Measurements from ENCODE around the gene TARS3.

The TARS3 gene

DNA sequence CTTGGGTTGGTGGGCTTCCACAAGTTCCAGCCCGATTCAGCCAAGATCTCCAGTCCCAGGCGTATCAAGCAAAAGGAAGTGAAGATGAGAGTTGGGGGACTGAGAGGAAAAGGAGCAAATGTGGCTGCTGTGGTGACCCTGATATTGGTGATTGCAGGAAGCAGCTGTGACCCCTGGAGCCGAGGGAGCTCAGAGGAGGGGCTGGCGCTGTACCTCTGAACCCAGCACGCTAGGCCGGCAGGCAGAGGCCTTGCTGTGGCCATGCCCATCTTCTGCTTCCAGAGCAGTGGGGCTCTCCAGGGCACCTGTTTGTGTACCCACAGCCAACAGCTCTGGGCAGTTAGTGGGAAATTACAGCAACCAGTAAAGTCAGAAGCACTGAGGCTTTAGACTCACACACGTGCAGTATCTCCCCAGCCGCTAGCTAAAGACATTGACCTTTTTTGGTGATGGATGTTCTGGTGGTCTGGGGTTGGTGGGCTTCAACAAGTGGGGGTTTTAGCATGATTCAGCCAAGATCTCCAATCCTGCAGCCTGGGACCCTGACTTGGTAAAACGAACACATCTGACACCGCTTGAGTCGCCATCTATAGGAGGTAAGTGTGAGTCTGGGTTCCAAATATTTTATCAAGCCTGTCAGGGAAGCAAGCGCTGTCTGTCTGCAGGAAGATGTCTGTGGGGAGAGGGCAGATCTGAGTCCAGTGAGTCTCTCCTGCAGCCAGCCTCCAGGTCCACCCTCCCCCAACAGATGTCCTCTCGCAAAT is 105.2 kb downstream of the TARS3 start:
- DNase-seq (ENCODE audit: low spot score) (no peak), ATAC-seq (ENCODE audit: low read depth) (no peak)
- Histone ChIP-seq H3K27ac (ENCODE audit: poor library complexity, severe bottlenecking) (no peak overlapping the region), H3K36me3 (ENCODE audit: low read depth) (no peaks in the 10 kb centered on the region), H3K9me3 (ENCODE audit: severe bottlenecking) (no peaks in the 10 kb centered on the region), H3K4me1 (ENCODE audit: insufficient read depth, poor library complexity, severe bottlenecking) (peaks cover 6% of the 10 kb centered on the region), H3K27me3 (ENCODE audit: insufficient read depth, poor library complexity, severe bottlenecking) (no peaks in the 10 kb centered on the region), H3K4me3 (ENCODE audit: severe bottlenecking) (no peak overlapping the region)
- TF ChIP-seq, protein P1, sequence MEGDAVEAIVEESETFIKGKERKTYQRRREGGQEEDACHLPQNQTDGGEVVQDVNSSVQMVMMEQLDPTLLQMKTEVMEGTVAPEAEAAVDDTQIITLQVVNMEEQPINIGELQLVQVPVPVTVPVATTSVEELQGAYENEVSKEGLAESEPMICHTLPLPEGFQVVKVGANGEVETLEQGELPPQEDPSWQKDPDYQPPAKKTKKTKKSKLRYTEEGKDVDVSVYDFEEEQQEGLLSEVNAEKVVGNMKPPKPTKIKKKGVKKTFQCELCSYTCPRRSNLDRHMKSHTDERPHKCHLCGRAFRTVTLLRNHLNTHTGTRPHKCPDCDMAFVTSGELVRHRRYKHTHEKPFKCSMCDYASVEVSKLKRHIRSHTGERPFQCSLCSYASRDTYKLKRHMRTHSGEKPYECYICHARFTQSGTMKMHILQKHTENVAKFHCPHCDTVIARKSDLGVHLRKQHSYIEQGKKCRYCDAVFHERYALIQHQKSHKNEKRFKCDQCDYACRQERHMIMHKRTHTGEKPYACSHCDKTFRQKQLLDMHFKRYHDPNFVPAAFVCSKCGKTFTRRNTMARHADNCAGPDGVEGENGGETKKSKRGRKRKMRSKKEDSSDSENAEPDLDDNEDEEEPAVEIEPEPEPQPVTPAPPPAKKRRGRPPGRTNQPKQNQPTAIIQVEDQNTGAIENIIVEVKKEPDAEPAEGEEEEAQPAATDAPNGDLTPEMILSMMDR (IDR thresholded peaks at IDR 0.05; ENCODE audit: poor library complexity, severe bottlenecking), result no peak

DNA sequence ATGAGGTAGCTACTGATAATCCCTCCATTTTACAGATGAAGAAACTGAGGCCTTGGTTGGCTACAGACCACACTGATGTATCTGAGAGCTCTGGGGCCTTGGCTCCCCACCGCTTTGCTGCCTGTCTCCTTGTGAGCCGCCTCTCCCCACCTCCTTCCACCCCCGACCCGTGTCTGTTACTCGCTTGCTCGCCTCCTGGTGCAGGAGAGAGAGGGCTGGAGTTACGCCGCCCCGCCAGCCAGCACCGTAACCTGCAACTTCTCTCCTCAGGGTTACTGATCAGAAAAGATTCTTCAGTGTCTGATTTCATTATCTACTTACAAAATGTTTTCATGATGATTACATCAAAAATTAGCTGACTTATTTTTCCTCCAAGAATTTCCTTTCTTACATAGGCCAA is 106.2 kb downstream of the TARS3 start:
- Histone ChIP-seq H3K9me3 (ENCODE audit: severe bottlenecking) (no peaks in the 10 kb centered on the region), H3K4me3 (ENCODE audit: severe bottlenecking) (no peak overlapping the region), H3K4me1 (ENCODE audit: insufficient read depth, poor library complexity, severe bottlenecking) (peaks cover 10% of the 10 kb centered on the region), H3K27ac (ENCODE audit: poor library complexity, severe bottlenecking) (no peak overlapping the region), H3K36me3 (ENCODE audit: low read depth) (no peaks in the 10 kb centered on the region), H3K27me3 (ENCODE audit: insufficient read depth, poor library complexity, severe bottlenecking) (no peaks in the 10 kb centered on the region)
- ATAC-seq (ENCODE audit: low read depth), result no peak
- DNase-seq (ENCODE audit: low spot score), result no peak
- TF ChIP-seq, protein P1 (IDR thresholded peaks at IDR 0.05; ENCODE audit: poor library complexity, severe bottlenecking), result no peak

DNA sequence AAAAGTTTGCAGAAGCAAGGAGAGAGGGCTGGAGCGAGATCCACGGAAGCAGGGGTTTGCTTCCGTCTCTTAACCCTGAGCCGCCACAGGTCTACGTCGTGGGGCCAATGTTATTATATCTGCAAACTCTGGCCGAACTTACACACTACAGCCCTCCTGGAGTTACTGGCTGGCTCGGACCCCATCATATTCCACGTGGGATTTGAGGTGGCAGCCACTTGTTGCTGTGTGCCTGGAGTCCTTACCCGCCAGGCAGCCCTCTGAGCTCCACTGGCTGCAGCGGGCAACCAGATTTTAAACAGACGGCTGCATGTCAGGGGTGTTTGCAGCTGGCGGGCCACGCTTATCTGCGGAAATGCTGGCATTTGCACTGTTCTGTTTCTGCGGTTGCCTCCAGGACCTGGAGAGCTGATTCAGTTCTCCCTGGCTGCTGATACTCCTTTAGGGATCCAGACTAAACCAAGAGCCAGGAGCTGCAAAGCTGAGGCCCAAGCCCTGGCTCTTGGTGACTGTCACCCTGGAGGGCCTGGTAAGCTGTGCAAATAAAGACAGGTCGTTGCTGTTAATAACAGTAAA is 106.8 kb downstream of the TARS3 start:
- no peaks in the 10 kb centered on the region for H3K9me3 ChIP-seq (ENCODE audit: severe bottlenecking)
- TF ChIP-seq, protein P1 (IDR thresholded peaks at IDR 0.05; ENCODE audit: poor library complexity, severe bottlenecking), result no peak
- DNase-seq (ENCODE audit: low spot score) (no peak), ATAC-seq (ENCODE audit: low read depth) (no peak)
- H3K4me3 ChIP-seq (ENCODE audit: severe bottlenecking), result no peak overlapping the region
- no peak overlapping the region for H3K27ac ChIP-seq (ENCODE audit: poor library complexity, severe bottlenecking)
- H3K27me3 ChIP-seq (ENCODE audit: insufficient read depth, poor library complexity, severe bottlenecking), result no peaks in the 10 kb centered on the region
- H3K36me3 ChIP-seq (ENCODE audit: low read depth), result no peaks in the 10 kb centered on the region
- peaks cover 10% of the 10 kb centered on the region for H3K4me1 ChIP-seq (ENCODE audit: insufficient read depth, poor library complexity, severe bottlenecking)

DNA sequence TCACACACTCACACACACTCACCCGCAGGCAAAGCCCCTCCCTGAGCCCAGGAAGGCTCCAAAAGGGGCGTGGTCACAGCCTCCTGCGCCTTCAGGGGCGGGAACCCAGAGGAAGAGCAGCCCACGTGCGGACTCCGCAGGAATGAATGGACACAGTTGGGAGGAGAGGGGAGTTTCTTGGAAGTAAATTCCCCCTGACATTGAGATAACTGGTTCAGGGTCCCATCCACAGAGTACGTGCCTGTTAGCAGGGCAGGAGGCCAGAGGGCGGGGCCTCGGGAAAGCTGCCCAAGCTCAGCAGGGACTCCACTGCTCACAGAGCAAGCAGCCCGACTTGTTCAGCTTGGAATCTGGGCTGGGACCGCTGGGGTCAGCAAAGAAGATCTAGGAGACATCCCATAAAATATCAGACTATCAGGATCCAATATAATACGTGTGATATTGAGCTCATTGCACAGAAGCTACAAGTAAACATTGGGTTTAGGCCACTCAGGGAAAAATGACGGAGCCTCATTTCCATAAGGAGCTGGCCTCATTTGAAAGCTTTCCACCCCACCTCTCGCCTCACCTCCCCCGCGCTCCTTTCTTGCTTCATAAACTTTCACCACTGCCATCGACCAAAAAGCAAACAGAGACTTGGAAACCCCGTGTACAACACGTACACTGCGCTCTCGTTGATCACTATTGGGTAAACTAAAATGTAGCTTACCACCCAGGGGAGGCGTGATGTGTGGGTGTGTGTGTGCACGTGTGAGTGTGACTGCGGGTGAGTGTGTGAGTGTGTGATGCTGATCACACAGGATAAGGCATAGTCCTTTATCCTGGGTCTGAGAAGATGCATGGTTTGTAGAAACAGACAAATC is 108.1 kb downstream of the TARS3 start:
- Histone ChIP-seq H3K9me3 (ENCODE audit: severe bottlenecking) (no peaks in the 10 kb centered on the region), H3K27me3 (ENCODE audit: insufficient read depth, poor library complexity, severe bottlenecking) (no peaks in the 10 kb centered on the region), H3K4me1 (ENCODE audit: insufficient read depth, poor library complexity, severe bottlenecking) (peaks cover 10% of the 10 kb centered on the region), H3K36me3 (ENCODE audit: low read depth) (no peaks in the 10 kb centered on the region), H3K27ac (ENCODE audit: poor library complexity, severe bottlenecking) (no peak overlapping the region), H3K4me3 (ENCODE audit: severe bottlenecking) (no peak overlapping the region)
- ATAC-seq (ENCODE audit: low read depth) (peak; percentile 59), DNase-seq (ENCODE audit: low spot score) (no peak)
- TF ChIP-seq, protein P1 (IDR thresholded peaks at IDR 0.05; ENCODE audit: poor library complexity, severe bottlenecking), result no peak

Data from RWPE2 (cell line).